Astrocyte of the spinal cord (primary cell): ENCODE measurements around the gene MMP3.

ENCODE experiments used
- DNase-seq: peaks from one replicate; pipeline ENCODE4 v3.0.0; 2011; ENCODE audit warnings: low read depth, low spot score
- H3K4me3 ChIP-seq: 2 replicates; pipeline ENCODE4 v1.5.1; 2011; ENCODE audit warnings: low read depth, mild to moderate bottlenecking, low read length, moderate library complexity
- CTCF ChIP-seq: IDR thresholded peaks from 2 replicates; pipeline ENCODE4 v1.5.1; 2012; ENCODE audit warnings: low read depth, mild to moderate bottlenecking, low read length, inconsistent platforms
- in situ Hi-C: cut with HindIII; loops from 2 replicates; pipeline ENCODE4 v1.10.0; 2017; ENCODE audit warnings: low sequenced_read_pairs

MMP3 gene

DNA sequence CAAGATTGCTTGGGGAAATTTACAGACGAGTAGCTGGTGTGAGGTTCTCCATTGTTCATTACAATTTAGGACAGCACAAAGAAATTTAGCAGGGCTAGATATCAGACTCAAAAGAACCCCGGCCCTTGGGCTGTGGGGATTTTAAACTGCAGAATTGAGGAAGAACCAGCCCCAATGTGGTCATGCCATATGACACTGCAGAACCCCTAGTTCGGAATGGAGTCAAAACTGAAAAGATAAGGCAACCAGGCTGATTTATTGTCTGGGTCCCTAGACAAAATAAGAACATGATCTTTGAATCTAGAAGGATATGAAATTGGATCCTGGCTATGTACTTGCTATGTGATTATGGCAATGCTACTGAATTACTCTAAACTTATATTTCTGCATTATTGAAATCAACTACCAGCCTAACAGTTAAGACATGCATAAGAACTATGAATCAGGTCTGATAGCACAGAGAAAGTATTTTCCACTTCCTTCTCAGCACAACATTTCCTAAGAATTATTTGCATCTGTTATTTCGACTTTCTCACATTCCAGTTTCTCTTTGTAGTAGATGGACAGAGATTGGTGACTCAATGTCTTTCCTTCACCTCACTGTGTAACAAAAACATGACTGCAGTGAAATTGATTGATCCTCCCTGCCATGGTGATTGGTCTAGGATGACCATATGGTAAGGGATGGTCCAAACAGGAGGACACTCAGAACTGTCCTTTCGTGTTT lies 13.2 kb downstream of the MMP3 start:
- in situ Hi-C loops = no loop called here
- no peak for DNase-seq
- no peak overlapping the region for H3K4me3 ChIP-seq
- TF ChIP-seq CTCF = no peak

DNA sequence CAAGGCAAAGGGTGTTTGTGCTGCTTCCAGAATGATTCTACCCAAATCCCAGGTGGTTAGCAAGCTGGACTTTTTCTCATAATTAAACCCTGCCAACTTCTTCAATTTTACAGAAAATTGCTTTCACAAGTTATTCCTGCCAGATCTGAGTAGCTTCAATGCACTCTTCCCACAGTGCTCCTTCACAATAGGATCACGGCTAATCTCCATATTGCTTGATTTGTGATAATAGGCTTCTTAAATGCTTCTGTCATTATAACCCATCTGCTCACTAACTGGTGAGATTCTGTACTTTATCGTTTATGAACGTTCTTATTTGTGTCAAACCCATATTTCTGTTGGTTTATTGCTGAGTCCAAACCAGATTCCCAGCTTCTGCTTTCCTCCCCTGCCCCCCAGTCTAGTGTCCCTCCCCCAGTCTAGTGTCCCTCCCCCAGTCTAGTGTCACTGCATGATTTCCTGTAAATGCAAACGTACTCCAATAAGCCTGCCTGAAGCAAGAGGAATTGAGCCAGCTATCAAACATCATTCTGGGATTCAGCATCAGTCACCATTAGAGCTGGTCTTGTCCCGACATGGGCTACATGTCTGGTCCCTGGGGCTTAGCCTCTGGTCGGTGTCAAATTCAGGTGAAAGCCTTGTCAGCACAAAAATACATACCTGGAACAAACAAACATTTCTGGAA lies 14.0 kb downstream of the MMP3 start:
- in situ Hi-C loops = no loop called here
- TF ChIP-seq CTCF = no peak
- no peak for DNase-seq
- H3K4me3 ChIP-seq = no peak overlapping the region

DNA sequence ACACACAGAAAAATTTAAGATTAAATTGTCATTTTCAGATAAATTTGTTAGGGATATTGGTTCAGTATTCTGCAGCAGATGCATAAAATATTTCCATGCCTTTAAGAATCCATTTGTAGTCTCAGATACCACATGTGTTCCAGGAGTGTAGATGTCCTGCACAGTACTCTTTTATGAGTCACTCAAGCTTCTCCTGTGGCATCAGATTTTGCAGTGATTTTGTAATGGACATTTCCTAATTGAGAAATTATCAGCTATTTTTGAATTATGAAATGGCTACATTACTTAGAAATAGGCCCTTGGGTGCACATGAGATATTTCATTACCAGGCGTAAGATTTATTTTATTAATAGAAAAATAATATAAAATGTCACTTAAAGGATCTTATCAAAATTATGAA lies 18.9 kb downstream of the MMP3 start:
- in situ Hi-C loops = no loop called here
- H3K4me3 ChIP-seq = no peak overlapping the region
- DNase-seq = no peak
- TF ChIP-seq CTCF = no peak

- DNase-seq = no peak
- no peak overlapping the region for H3K4me3 ChIP-seq
- no peak for TF ChIP-seq CTCF
- in situ Hi-C loops = no loop called here
Observed at GRCh38 chr11:102819491-102819890, 23.9 kb downstream of the MMP3 start.

DNA sequence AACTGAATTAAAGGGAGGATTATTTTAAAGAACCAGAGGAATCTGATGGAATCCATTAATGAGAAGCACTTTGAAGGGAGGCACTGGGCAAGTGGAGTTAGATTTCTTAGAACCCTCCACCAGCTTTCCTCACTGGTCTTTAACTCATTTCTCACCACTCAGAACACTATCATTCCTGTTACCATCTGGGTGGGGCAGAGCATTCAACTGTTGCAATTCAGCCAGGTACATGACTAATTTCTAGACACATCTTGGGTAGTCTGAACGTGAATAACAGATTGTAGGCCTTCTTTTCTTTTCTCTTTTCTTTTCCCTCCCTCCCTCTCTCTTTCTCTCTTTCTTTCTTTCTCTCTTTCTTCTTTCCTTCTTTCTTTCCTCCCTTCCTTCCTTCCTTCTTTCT lies 29.9 kb downstream of the MMP3 start:
- no peak for TF ChIP-seq CTCF
- H3K4me3 ChIP-seq = no peak overlapping the region
- in situ Hi-C loops = no loop called here
- no peak for DNase-seq

DNA sequence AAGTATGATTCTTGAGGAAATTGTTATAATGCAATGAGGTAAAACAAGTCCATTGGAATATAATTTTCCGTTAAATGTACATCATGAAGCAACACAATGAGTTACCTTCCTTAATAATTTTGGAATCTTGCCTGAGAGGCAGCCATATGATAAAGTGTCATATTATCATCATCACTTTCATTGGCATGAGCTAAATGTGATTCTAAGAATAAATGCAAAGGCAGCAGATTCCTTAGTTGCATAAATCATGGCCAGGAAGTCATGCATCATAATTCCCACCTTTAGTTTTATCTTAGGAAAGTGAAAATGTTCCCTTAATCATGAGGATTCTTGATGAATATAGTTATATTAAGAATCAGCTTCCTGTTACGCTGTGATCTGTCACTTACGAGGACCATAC lies 31.2 kb downstream of the MMP3 start:
- in situ Hi-C loops = no loop called here
- TF ChIP-seq CTCF = no peak
- no peak for DNase-seq
- no peak overlapping the region for H3K4me3 ChIP-seq
